ENCODE measurements around the gene DPP4.

DNA sequence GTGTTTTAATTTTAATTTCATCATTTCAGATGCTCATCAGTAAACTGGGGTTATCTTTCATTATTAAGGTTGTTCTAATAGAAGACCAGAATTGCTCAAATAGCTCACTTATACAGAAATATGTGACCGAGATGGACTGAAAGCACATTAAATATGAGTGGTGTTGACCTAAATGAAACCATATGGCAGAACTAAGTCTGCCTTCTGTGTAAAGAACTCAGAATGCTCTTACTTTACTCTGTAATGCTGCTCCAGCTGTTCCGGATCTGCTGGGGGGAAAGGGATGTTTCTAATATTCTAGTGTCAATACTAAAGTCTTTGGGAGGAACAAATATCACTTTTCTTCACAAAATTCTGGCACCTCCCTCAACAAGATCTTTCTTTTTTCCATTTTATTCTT, 131.0 kb downstream of the DPP4 start:
- no peak for TF ChIP-seq CTCF (IDR thresholded peaks at IDR 0.05; ENCODE audit: poor library complexity)
- TF ChIP-seq EZH2phosphoT487 (IDR thresholded peaks at IDR 0.05; ENCODE audit: low read depth, severe bottlenecking, unreplicated experiment): no peak
